Measurements from ENCODE around the gene GASK1A. TPM values are rescaled to one million over a fixed set of nuclear protein-coding genes. Genes with fewer than 3 reads are reported as not detected.

The GASK1A gene
- total RNA-seq, 1 experiment from 2014 or later, result not detected

DNA sequence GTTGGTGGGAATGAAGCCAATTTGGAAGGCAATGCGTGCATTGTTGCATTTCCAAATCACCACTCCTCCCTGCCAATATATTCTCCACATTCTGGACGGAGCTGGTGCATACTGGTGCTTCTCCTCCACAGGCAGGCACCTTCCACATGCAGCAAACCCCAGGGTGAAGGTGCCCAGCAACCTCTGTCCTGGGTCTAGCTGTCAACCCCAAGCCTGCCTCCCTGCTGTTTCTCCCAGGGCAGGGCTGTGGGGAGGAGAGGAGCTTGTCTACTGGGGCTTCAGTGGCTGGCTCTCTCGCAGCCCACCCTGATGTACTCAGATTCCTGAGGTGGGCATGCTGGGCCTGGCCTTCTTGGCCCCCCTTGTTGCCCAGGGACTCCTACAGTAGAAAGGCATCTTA is 20.1 kb downstream of the GASK1A start:
- H3K27ac ChIP-seq, result no peak overlapping the region

DNA sequence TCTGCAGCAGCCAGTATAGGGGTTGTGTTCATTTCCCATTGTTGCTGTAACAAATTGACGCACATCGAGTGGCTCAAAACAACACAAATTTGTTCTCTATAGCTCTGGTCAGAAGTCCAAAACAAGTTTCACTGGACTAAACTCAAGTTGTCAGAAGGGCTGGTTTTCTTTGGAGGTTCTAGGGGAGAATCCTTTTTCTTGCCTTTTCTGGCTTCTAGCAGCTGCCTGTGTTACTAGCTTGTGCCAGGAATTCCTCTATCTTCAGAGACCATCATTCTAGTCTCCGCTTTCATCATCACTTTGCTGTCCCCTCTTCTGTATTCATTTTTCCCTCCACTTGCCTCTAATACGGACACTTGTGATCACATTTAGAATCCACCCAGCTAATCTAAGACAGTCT is 20.5 kb downstream of the GASK1A start:
- Histone ChIP-seq H3K4me1 (no peaks in the 10 kb centered on the region), H3K27ac (no peak overlapping the region), H3K4me3 (no peak overlapping the region), H3K27me3 (no peaks in the 10 kb centered on the region), H3K36me3 (no peaks in the 10 kb centered on the region), H3K9me3 (replicated peaks) (no peaks in the 10 kb centered on the region)
- no peak for DNase-seq

More for the DNA sequence above, 20.1 kb downstream of the GASK1A start:
- Histone ChIP-seq H3K27me3 (no peaks in the 10 kb centered on the region), H3K4me1 (no peaks in the 10 kb centered on the region), H3K36me3 (no peaks in the 10 kb centered on the region), H3K4me3 (no peak overlapping the region), H3K9me3 (replicated peaks) (no peaks in the 10 kb centered on the region)
- DNase-seq, result no peak

DNA sequence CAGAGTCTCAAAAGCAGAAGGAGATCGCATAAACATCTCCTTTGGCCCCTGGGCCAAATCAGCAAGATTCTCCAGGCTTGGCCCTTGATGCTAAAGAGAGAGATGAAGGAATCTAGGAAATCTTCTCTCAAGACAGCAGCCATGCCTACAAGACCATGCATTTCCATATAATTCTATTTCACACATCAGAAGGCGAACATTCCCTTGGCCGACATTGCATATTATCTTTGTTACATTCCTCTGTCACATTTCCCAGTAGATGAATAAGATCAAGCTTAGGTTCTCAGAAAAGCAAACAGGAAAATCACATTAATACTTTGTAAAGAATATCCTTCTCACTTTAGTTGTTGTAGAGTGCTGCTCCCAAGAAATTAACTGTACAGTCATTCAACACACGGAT is 21.3 kb downstream of the GASK1A start:
- no peak overlapping the region for H3K27ac ChIP-seq
- no peaks in the 10 kb centered on the region for H3K36me3 ChIP-seq
- DNase-seq, result no peak
- no peaks in the 10 kb centered on the region for H3K4me1 ChIP-seq
- no peak overlapping the region for H3K4me3 ChIP-seq
- no peaks in the 10 kb centered on the region for H3K9me3 ChIP-seq (replicated peaks)
- H3K27me3 ChIP-seq, result no peaks in the 10 kb centered on the region

DNA sequence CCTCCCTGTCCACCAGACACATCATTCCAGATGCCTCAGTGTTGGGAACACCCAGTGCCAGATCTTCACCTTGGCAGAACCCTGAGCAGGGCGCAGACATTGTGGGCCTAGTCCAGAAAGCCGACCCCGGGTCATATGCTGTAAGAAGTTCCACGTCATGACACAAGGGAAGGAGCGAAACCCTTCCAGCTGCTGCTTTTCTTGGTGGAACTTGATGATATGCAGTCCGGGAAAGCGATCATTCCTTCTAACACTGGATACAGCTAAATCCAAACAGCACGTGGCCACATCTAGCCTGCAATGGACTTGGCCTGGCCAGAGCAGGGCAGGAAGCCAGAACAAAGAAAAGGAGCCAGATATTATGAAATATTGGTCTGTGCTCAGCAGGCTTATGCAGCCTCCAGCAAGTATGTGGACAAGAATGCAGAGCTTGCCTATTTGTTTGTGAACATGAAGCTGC is 22.0 kb downstream of the GASK1A start:
- H3K4me1 ChIP-seq, result no peaks in the 10 kb centered on the region
- no peaks in the 10 kb centered on the region for H3K27me3 ChIP-seq
- H3K4me3 ChIP-seq, result no peak overlapping the region
- no peak for DNase-seq
- H3K9me3 ChIP-seq (replicated peaks), result no peaks in the 10 kb centered on the region
- H3K36me3 ChIP-seq, result no peaks in the 10 kb centered on the region
- H3K27ac ChIP-seq, result no peak overlapping the region

DNA sequence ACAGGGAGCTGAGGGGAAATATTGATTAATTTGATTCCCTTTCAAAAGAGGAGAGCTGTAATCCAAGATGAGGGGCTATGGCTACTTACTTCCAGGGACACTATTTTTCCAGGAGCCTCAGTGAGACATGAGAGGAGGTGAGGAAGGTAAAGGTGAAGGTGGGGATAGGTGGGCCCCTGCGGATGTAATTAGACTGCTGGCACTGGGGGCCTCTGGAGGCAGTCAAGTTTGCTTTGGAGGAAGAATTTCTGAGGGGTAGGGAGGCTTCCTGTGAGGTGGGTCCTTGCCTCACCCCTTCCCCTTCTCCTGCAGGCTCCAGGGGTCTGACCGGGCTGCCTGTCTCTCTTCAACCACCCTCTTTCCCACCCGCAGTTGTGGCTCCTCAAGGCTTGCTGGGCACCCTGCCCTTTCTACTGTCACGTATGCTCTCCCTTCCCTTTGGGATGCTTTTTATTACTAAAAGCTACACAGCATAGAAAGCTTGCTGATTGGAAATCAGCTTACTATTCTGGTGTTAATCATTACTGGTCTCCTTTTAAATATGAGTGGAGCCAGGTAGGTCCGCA is 22.5 kb downstream of the GASK1A start:
- H3K27me3 ChIP-seq, result no peaks in the 10 kb centered on the region
- H3K4me3 ChIP-seq, result no peak overlapping the region
- H3K4me1 ChIP-seq, result no peaks in the 10 kb centered on the region
- no peak for DNase-seq
- H3K27ac ChIP-seq, result no peak overlapping the region
- H3K36me3 ChIP-seq, result no peaks in the 10 kb centered on the region
- H3K9me3 ChIP-seq (replicated peaks), result no peaks in the 10 kb centered on the region

DNA sequence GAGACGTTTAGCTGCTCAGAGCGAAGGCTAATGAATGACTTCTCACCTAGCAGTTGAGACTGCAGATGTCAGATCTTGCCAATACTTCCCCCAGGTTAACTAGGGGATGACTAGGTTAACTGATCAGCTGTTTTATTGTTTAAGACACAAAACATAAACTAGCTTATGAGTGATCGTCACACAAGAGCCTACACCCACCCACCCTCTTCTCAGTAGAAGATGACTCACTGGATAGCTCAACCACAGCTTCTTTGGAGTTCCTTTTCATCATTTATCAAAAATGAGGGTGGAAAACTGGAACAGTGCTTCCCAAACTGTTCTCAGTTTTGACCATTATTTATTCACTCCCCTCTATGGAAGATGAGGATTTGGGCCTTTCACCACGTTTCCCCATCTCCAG is 25.2 kb downstream of the GASK1A start:
- Histone ChIP-seq H3K9me3 (replicated peaks) (no peaks in the 10 kb centered on the region), H3K4me1 (no peaks in the 10 kb centered on the region), H3K27ac (no peak overlapping the region), H3K4me3 (no peak overlapping the region), H3K36me3 (no peaks in the 10 kb centered on the region), H3K27me3 (no peaks in the 10 kb centered on the region)
- no peak for DNase-seq

DNA sequence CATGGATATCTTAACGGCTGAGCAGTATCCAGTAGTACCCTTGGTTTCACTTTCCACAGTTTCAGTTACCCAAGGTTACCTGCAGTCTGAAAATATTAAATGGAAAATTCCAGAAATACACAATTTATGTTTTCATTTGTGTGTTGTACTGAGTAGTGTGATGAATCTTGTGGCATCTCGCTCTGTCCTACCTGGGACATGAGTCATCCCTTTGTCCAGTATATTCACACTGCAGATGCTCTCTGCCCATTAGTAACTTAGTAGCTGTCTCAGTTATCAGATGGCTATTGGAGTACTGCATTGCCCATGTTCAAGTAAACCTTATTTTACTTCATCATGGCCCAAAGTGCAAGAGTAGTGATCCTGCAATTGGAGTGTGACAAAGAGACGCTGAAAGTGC is 26.1 kb downstream of the GASK1A start:
- Histone ChIP-seq H3K9me3 (replicated peaks) (no peaks in the 10 kb centered on the region), H3K4me3 (no peak overlapping the region), H3K4me1 (no peaks in the 10 kb centered on the region), H3K27ac (no peak overlapping the region), H3K36me3 (no peaks in the 10 kb centered on the region), H3K27me3 (no peaks in the 10 kb centered on the region)
- no peak for DNase-seq

DNA sequence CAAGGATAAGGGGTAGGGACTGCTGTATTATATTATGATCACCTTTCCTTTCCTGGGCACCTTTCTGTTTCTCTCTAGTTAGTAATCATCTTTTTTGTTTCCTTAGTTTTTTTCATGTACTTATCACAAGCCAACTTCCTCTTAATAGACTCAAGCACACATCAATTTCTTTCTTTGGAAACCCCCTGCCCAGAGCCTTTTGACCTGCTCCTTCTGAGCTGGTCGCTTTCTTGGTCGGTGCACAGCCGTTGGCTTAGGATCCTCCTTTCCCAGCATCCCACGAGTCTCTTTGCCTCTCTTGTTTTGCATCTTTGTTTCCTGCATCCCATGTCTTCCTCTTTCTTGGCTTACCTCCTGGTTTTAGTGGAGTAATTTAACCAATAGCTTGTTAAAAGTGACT is 26.9 kb downstream of the GASK1A start:
- Histone ChIP-seq H3K9me3 (replicated peaks) (no peaks in the 10 kb centered on the region), H3K27ac (no peak overlapping the region), H3K36me3 (no peaks in the 10 kb centered on the region), H3K4me1 (no peaks in the 10 kb centered on the region), H3K4me3 (no peak overlapping the region), H3K27me3 (no peaks in the 10 kb centered on the region)
- DNase-seq, result no peak

DNA sequence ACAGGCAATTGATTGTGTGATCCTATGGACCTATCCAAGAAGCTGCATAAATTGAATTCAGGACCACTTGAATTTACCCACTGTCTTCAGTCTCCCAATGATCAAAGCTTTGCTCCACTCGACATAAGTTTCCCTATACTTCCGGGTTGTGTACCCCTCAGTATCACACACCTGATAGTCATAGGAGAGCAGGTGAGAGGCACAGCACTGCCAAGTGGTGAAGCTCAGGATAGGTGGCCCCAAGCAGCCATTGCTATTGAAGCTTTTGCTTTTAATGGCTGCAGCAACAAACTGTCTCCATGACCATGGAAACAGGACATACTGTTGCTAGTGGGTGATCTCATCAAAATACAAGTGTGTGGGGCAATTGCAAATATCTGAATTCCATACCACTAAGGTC is 27.7 kb downstream of the GASK1A start:
- Histone ChIP-seq H3K4me3 (no peak overlapping the region), H3K36me3 (no peaks in the 10 kb centered on the region), H3K9me3 (replicated peaks) (no peaks in the 10 kb centered on the region), H3K27ac (no peak overlapping the region), H3K4me1 (no peaks in the 10 kb centered on the region), H3K27me3 (no peaks in the 10 kb centered on the region)
- no peak for DNase-seq

DNA sequence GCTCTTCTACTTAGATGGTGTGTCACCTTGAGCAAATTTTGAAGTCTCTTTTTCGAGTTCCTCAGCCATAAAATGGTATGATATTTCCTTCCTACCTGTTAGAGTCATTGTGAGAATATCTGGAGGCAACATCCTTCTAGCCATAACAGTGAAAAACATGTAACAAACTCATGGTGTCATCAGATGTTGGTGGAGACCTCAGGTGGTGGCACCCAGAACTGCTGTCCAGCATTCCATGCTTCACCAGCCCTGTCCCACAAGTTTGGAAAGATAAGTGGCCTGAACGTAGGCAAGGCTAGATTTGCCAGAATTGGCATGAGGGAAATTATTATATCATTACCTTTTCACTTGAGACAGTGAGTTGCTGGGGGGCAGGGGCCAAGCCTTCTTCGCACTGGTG is 30.4 kb downstream of the GASK1A start:
- Histone ChIP-seq H3K4me1 (no peaks in the 10 kb centered on the region), H3K9me3 (replicated peaks) (no peaks in the 10 kb centered on the region), H3K36me3 (no peaks in the 10 kb centered on the region), H3K27me3 (no peaks in the 10 kb centered on the region), H3K4me3 (no peak overlapping the region), H3K27ac (no peak overlapping the region)
- DNase-seq, result no peak

DNA sequence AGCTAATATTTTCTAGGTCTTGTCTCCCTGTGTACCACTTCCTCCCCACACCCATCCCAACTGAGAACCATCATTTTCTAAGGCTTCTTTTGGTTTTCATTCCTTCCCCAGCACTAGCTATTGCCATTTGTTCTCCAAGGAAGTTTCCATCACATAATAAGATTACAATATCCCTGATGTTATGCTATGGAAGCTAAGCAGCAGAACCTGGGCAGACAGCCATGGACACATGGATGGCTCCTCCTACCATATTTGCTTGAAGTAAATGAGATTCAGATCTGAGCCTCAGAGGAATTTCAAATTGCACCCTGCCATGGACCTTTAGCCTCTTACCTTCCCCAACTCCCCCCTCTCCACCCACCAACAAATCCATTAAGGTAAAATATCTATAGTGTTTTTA is 31.5 kb downstream of the GASK1A start:
- no peak for DNase-seq
- no peaks in the 10 kb centered on the region for H3K36me3 ChIP-seq

DNA sequence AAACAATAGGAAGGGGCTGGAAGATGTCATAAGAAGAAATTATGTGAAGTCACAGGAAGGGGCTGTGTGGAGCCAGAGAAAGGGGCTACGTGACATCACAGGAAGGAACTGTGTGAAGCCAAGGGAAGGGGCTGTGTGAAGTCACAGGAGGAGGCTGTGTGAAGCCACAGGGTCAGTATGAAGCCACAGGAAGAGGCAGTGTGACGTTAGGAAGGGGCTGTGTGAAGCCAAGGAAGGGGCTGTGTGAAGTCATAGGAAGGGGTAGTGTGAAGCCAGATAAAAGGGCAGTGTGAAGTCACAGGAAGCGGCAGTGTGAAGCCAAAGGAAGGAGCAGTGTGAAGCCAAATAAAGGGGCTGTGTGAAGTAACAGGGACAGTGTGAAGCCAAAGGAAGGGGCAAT is 32.5 kb downstream of the GASK1A start:
- no peaks in the 10 kb centered on the region for H3K9me3 ChIP-seq (replicated peaks)
- DNase-seq, result no peak
- no peak overlapping the region for H3K4me3 ChIP-seq
- H3K27ac ChIP-seq, result no peak overlapping the region
- H3K4me1 ChIP-seq, result no peaks in the 10 kb centered on the region
- no peaks in the 10 kb centered on the region for H3K27me3 ChIP-seq
- no peaks in the 10 kb centered on the region for H3K36me3 ChIP-seq

More for the DNA sequence above, 31.5 kb downstream of the GASK1A start:
- no peak overlapping the region for H3K4me3 ChIP-seq
- no peaks in the 10 kb centered on the region for H3K9me3 ChIP-seq (replicated peaks)
- no peaks in the 10 kb centered on the region for H3K4me1 ChIP-seq
- no peaks in the 10 kb centered on the region for H3K27me3 ChIP-seq
- H3K27ac ChIP-seq, result no peak overlapping the region

DNA sequence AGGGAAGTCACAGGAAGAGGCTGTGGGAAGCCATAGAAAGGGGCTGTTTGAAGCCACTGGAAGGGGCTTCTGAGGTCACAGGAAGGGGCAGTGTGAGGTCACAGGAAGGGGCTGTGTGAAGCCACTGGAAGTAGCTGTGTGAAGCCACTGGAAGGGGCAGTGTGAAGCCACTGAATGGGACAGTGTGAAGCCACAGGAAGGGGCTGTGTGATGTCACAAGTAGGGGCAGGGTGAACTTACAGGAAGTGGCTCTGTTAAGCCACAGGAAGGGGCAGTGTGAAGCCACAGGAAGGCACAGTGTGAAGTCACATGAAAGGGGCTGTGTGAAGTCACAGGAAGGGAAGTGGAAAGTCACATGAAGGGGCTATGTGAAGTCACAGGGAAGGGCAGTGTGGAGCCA is 33.1 kb downstream of the GASK1A start:
- no peak overlapping the region for H3K27ac ChIP-seq
- no peak overlapping the region for H3K4me3 ChIP-seq
- no peaks in the 10 kb centered on the region for H3K4me1 ChIP-seq
- no peak for DNase-seq
- no peaks in the 10 kb centered on the region for H3K27me3 ChIP-seq
- H3K36me3 ChIP-seq, result no peaks in the 10 kb centered on the region
- H3K9me3 ChIP-seq (replicated peaks), result no peaks in the 10 kb centered on the region

DNA sequence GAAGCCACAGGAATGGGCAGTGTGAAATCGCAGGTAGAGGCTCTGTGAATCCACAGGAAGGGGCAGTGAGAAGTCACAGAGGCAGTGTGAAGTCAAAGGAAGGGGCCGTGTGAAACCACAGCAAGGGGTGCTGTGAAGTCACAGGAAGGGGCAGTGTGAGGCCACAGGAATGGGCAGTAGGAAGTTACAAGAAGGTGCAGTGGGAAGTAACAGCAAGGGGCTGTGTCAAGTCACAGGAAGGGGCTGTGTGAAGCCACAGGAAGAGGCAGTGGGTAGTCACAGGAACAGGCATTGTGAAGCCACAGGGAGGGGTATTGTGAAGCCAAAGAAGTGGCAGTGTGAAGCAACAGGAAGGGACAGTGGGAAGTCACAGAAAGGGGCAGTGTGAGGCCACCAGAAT is 34.1 kb downstream of the GASK1A start:
- no peak overlapping the region for H3K27ac ChIP-seq
- no peak overlapping the region for H3K4me3 ChIP-seq
- DNase-seq, result no peak
- H3K36me3 ChIP-seq, result no peaks in the 10 kb centered on the region
- H3K9me3 ChIP-seq (replicated peaks), result no peaks in the 10 kb centered on the region
- H3K27me3 ChIP-seq, result no peaks in the 10 kb centered on the region
- no peaks in the 10 kb centered on the region for H3K4me1 ChIP-seq

DNA sequence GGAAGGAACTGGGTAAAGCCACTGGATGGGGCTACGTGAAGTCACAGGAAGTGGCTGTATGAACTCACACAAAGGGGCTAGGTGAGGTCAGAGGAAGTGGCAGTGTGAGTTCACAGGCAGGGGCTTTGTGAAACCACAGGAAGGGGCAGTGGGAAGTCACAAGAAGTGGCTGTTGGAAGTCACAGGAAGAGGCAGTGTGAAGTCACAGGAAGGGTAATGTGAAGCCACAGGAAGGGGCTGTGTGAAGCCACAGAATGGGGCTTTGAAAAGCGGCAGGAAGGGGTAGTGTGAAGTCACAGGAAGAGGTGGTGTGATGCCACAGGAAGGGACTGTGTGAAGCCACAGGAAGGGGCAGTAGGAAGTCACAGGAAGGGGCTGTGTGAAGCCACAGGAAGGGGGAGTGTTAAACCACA is 34.6 kb downstream of the GASK1A start:
- no peak for DNase-seq
- H3K9me3 ChIP-seq (replicated peaks), result no peaks in the 10 kb centered on the region
- H3K27ac ChIP-seq, result no peak overlapping the region
- no peaks in the 10 kb centered on the region for H3K4me1 ChIP-seq
- H3K4me3 ChIP-seq, result no peak overlapping the region
- no peaks in the 10 kb centered on the region for H3K27me3 ChIP-seq
- H3K36me3 ChIP-seq, result no peaks in the 10 kb centered on the region

DNA sequence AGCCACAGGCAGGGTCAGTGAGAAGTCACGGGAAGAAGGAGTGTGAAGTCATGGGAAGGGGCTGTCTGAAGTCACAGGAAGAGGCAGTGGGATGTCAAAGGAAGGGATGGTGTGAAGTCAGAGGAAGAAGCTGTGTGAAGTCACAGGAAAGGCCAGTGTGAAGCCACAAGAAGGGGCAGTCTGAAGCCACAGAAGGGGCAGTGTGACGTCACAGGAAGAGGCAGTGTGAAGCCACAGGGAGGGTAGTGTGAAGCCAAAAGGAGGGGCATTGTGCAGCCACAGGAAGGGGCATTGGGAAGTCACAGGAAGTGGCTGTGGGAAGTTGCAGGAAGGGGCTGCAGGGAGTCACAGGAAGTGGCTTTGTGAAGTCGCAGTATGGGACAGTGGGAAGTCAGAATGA is 35.1 kb downstream of the GASK1A start:
- H3K36me3 ChIP-seq, result no peaks in the 10 kb centered on the region
- DNase-seq, result no peak
- no peak overlapping the region for H3K4me3 ChIP-seq
- H3K4me1 ChIP-seq, result no peaks in the 10 kb centered on the region
- no peaks in the 10 kb centered on the region for H3K27me3 ChIP-seq
- no peak overlapping the region for H3K27ac ChIP-seq
- no peaks in the 10 kb centered on the region for H3K9me3 ChIP-seq (replicated peaks)
